B cell (primary cell): ENCODE data around the gene LRRC25. TPM values are rescaled to one million over a fixed set of nuclear protein-coding genes. Genes with fewer than 3 reads are reported as not detected.

Source experiments
- ATAC-seq: fragments of 200-7000 bp; cut with Tn5 transposase; one replicate; pipeline ENCODE4 v1.10.0; 2021; ENCODE audit warnings: low read depth, mild to moderate bottlenecking, moderate number of reproducible peaks, moderate library complexity
- CTCF ChIA-PET: fragments of 350-600 bp; sonication (Branson Sonifier 250); formaldehyde crosslinking; loops from one replicate; lab custom pipeline; 2021; ENCODE audit warnings: antibody characterized with exemption, inconsistent platforms; lab: Charles Lee
- POLR2A ChIA-PET: fragments of 350-600 bp; sonication (Branson Sonifier 250); formaldehyde crosslinking; loops from one replicate; lab custom pipeline; 2021; ENCODE audit warnings: antibody characterized with exemption; lab: Charles Lee
- DNase-seq: peaks from one replicate; pipeline ENCODE4 v3.0.0; 2013
- H2AFZ ChIP-seq: 2 replicates; pipeline ENCODE4 v1.6.1; 2012; ENCODE audit warnings: mild to moderate bottlenecking, low read depth, low read length; ENCODE audit not compliant: insufficient read depth, poor library complexity, severe bottlenecking
- H3K27ac ChIP-seq, 2 donors: 1 replicate in 1 of 2; 2 replicates in 1 of 2; pipeline ENCODE4 v1.5.1; 2012 to 2013; ENCODE audit warnings: low read length in 2 of 2, mild to moderate bottlenecking in 2 of 2, moderate library complexity in 1 of 2
- H3K27me3 ChIP-seq, 4 experiments: fragments of 200-600 bp in 1 of 4; sonication (generic) in 1 of 4; replicated peaks in 1 of 4; 1 replicate in 2 of 4; 2 replicates in 2 of 4; pipeline versions ENCODE4 v1.6.1 to v1.7.0; 2013 to 2016; ENCODE audit warnings: low read length in 3 of 4, mild to moderate bottlenecking in 2 of 4, mixed read lengths in 1 of 4, moderate library complexity in 1 of 4; ENCODE audit not compliant: insufficient read depth in 4 of 4, control insufficient read depth in 3 of 4; ENCODE audit errors: control extremely low read depth in 1 of 4
- H3K36me3 ChIP-seq, 2 experiments: replicated peaks in 1 of 2; 1 replicate in 1 of 2; 2 replicates in 1 of 2; pipeline versions ENCODE4 v1.6.1 to v1.7.1; 2013; ENCODE audit warnings: low read length in 1 of 2; ENCODE audit not compliant: insufficient read depth in 2 of 2, control insufficient read depth in 1 of 2; ENCODE audit errors: control extremely low read depth in 1 of 2, extremely low read depth in 1 of 2
- H3K4me1 ChIP-seq, 2 donors: fragments of 200-600 bp in 1 of 2; sonication (generic) in 1 of 2; 1 replicate in 1 of 2; 2 replicates in 1 of 2; pipeline versions ENCODE4 v1.5.1 to v1.6.1; 2013 to 2017; ENCODE audit warnings: low read length in 2 of 2; ENCODE audit not compliant: control insufficient read depth in 2 of 2, insufficient read depth in 2 of 2
- H3K4me2 ChIP-seq: replicated peaks from 2 replicates; pipeline ENCODE3; 2012; ENCODE audit warnings: mild to moderate bottlenecking, low read depth, low read length; ENCODE audit not compliant: poor library complexity, severe bottlenecking
- H3K4me3 ChIP-seq, 5 experiments: fragments of 200-600 bp in 1 of 5; sonication (generic) in 1 of 5; 1 replicate in 3 of 5; 2 replicates in 2 of 5; pipeline versions ENCODE4 v1.5.1 to v1.7.0; 2011 to 2016; ENCODE audit warnings: low read length in 4 of 5, mild to moderate bottlenecking in 4 of 5, low read depth in 2 of 5, control low read depth in 1 of 5, moderate library complexity in 1 of 5; ENCODE audit not compliant: insufficient read depth in 1 of 5; ENCODE audit errors: control extremely low read depth in 1 of 5, extremely low read depth in 1 of 5
- H3K79me2 ChIP-seq: fragments of 200-600 bp; sonication (generic); one replicate; pipeline ENCODE4 v1.6.0; 2016; ENCODE audit warnings: low read length; ENCODE audit not compliant: control insufficient read depth, insufficient read depth
- H3K9ac ChIP-seq: fragments of 200-600 bp; sonication (generic); 2 replicates; pipeline ENCODE4 v1.6.1; 2017; ENCODE audit warnings: mild to moderate bottlenecking, low read length, moderate library complexity
- H3K9me3 ChIP-seq, 3 donors: one replicate each; pipeline versions ENCODE4 v1.6.1 to v1.7.1; 2013; ENCODE audit warnings: low read length in 2 of 3; ENCODE audit not compliant: control insufficient read depth in 2 of 3, insufficient read depth in 1 of 3; ENCODE audit errors: control extremely low read depth in 1 of 3
- H4K20me1 ChIP-seq: 2 replicates; pipeline ENCODE4 v1.6.0; 2012; ENCODE audit warnings: mild to moderate bottlenecking, low read length; ENCODE audit not compliant: insufficient read depth, control insufficient read depth, poor library complexity, severe bottlenecking
- H3K27ac Mint-ChIP-seq: one replicate; pipeline ENCODE4 v1.8.0; 2021; ENCODE audit warnings: mixed read lengths
- H3K27me3 Mint-ChIP-seq: one replicate; pipeline ENCODE4 v1.8.0; 2021; ENCODE audit warnings: mixed read lengths
- H3K4me1 Mint-ChIP-seq: one replicate; pipeline ENCODE4 v1.8.0; 2021; ENCODE audit warnings: mixed read lengths
- H3K4me3 Mint-ChIP-seq: one replicate; pipeline ENCODE4 v1.8.0; 2021; ENCODE audit warnings: mixed read lengths
- H3K9me3 Mint-ChIP-seq: one replicate; pipeline ENCODE4 v1.8.0; 2022; ENCODE audit warnings: mixed read lengths; ENCODE audit not compliant: insufficient read depth
- CTCF ChIP-seq: fragments of 200-600 bp; IDR thresholded peaks from one replicate; pipeline ENCODE4 v1.8.0; 2022; ENCODE audit warnings: antibody characterized with exemption, mild to moderate bottlenecking
- EZH2 ChIP-seq: IDR thresholded peaks from 2 replicates; pipeline ENCODE4 v1.6.1; 2012; ENCODE audit warnings: borderline replicate concordance, low read depth, mild to moderate bottlenecking, moderate library complexity, low read length; ENCODE audit not compliant: insufficient read depth, poor library complexity, severe bottlenecking
- WGBS: methylation state at CpG from one replicate; pipeline ENCODE4 v1.1.5; 2013; ENCODE audit warnings: missing lambda C conversion rate; ENCODE audit not compliant: insufficient coverage; 5-methylcytosine and 5-hydroxymethylcytosine counted together
- intact Hi-C: fragments of 100-400 bp; cut with micrococcal nuclease; formaldehyde crosslinking; loops from one replicate; pipeline ENCODE4 v1.10.0; 2022
- polyA plus RNA-seq: library from polyadenylated mRNA; depleted of rRNA; stranded (reverse); fragments of >200 nt; gene quantifications from 2 replicates; pipeline ENCODE4 v1.2.3, GENCODE V29; 2012
- total RNA-seq, 2 donors: library from RNA; stranded (reverse); fragments of 120-200 nt in 1 of 2; gene quantifications; 1 replicate in 1 of 2; 2 replicates in 1 of 2; pipeline versions ENCODE4 v1.2.3 to v1.2.4, GENCODE V29; 2013 to 2022

LRRC25 gene
- total and polyA plus RNA-seq, 2 donors (not counting 1 experiment from before 2014, with no cell fraction given): 2.4 to 5.7 TPM

DNA sequence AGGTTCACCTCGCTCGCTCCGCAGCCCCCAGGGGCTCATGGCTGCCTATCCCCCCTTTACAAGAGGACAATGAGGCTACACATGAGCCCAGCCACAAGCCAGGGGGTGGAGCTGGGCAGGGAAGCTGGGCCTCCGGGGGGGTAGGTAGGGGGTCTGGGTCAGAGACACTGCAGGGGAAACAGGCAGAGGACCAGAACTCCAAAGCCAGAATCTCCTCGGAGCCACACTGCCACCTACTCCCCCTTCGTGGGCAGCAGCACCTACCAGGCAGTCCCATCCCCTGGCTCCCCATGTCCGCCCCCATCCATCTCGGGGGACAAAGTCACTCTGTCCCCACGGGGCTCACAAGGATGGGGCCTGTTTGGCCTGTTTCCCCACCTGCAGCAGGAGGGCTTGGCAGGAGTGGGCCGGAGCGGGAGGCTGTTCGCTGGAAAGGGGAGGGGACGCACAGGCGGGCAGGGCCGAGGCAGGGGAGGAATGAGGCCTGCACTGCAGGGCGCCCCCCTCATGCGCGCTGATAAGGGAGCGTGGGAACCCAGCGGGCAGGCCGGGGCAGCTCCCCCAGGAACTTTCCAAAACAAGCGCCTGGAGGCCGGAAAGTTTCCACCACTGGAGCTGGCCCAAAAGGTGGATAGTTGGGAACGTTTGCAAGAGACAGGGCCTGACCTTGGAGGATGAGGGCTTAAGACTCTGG lies 41.1 kb upstream of the LRRC25 start:
- Mint-ChIP-seq H3K4me3 (peak overlapping the region; percentile 56), H3K27me3 (no peaks in the 10 kb centered on the region), H3K9me3 (no peaks in the 10 kb centered on the region), H3K27ac (peak overlapping the region; percentile 53), H3K4me1 (peaks cover 36% of the 10 kb centered on the region)
- Histone ChIP-seq H3K9ac (no peak overlapping the region), H2AFZ (peak overlapping the region; percentile 68), H3K79me2 (no peaks in the 10 kb centered on the region), H3K4me2 (peak overlapping the region; percentile 90), H3K27ac (no peak overlapping the region), H3K36me3 (peaks cover 0 to 2% of the 10 kb centered on the region in 2 experiments), H3K4me3 (peak overlapping the region in 3 of 5 experiments; percentile 59 to 62 (median 62)), H3K27me3 (no peaks in the 10 kb centered on the region), H4K20me1 (peaks cover 31% of the 10 kb centered on the region), H3K9me3 (no peaks in the 10 kb centered on the region), H3K4me1 (peaks cover 21 to 41% of the 10 kb centered on the region in 2 donors)
- no peak for TF ChIP-seq CTCF
- TF ChIP-seq EZH2: no peak
- no peak for DNase-seq
- ChIA-PET POLR2A (no interaction called here), CTCF (interaction anchor here (3.3 kb wide), 1 partner anchor 22 kb away, joined by 11 read pairs; no protein-coding TSS in a partner anchor)
- WGBS: 70% methylated on average over 15 of the region's 24 CpGs
- intact Hi-C loops: no loop called here
- ATAC-seq: no peak
